ENCODE measurements around the gene RARG.

The RARG gene

DNA sequence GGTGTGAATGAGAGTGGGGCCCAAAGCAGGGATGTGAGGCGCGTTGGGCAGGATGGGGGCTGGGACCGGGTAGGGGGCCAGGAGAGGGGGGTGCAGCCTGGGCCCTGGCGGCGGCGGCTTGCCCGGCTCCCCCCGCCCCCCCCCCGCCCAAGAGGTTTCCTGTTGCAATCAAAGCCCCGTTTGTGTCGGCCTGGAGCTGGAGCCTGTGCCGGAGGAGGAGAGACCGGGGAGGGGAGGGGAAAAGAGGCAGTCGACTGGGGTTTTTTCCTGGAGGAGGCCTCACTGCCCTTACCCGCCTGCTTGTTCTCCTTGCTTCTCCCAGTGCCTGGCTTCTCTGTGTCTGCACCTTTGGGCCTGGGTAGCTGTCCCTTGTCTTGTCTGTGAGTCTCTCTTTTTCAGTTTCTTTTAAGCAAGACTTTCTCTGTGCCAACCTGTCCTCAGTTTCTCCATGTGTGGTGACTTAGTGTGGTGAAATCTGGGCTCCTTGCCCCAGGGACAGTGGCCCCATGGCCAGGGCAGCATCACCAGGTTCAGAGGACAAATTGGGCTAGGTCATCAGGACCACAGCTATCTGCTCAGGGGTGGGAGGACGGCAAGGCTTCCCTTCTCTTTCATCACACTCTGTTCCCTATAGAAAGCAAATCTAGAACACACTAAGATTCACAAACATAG lies 8.5 kb downstream of the RARG start:
- no peak for DNase-seq (ENCODE audit: low spot score)

DNA sequence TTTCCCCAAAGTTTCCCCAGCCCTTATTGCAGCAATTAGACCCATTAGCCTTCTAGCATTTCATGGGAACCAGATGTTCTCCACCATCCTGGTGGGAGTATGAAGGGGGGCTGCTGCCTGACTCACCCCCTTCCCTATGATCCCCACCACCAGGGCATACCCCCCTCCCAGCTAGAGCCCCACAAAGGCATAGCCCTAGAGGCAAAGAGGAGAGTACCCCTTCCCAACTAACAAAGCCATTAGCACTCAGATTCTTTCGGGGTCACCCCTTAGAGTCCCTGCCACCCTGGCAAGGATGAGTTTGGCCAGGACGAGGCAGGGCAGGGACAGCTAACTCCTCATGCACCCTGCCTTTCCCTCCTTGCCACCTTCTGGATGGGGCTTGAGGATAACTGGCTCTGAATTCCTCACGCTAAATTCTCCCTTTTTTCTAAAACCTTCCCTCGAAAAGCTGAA lies 9.2 kb downstream of the RARG start:
- no peak for DNase-seq (ENCODE audit: low spot score)

DNA sequence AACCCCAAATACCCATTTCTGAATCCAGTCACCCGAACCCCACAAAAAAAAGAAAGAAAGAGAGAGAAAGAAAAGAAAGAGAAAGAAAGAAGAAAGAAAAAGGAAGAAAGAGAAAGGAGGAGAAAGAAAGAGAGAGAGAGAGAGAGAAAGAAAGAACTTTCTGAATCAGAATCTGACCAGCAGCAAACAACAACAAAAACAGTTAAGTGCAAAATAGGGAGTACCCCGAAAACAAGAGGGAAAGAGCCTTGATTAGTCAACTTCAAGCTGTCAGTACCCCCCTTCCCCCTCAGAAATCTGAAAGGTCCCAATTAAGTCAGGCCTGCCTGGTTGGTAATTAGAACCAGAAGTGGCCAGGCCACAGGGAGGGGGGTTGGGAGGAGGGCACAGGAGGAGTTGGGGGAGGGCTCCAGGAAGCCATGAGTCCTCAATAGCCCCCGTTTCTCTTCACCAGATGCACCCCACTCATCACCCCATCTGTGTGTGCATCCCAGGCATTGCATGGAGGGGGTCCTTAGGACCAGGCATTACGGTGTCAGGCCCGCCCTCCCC lies 9.8 kb downstream of the RARG start:
- DNase-seq (ENCODE audit: low spot score): no peak

DNA sequence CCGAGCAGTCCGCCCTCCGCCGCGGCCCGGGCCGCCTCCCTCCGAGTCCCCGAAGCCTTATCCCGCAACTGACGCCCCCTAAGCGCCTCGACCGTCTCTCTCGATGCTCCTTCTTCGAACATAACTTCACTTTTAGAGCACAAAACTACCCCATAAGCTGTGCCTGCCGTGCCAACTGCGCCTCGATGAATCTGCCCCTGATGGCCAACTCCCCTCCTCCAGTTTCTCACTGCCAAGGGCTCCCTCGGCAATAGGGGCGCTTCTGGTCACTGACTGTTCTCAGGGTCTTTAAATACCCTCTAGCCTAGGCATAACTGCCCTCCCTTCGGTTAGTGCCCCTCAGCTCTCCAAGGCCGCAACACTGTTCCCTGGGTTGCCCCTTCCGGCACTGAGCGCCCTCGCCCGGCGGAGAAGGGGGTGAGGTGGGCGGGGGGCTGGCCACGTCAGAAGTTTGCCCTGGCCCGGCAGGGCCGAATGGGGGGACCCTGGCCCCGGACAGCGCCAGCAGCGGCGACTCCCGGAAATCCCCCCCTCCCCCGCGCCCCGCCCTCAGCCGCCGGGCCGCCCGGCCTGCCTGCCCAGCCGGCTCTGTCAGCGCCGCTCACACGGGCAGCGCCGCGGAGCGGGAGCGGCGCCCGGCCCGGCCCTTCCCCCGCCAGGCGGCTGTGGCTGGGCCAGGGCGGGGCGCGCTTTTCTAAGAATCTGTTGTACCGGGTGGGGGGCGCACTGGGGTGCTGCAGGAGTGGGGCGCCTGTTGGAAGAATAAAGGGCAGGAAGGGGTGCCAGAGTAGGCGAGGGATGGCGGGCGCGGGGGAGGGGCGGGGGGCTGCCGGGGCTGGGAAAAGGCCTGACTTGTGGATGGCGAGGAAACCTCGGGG lies 10.6 kb downstream of the RARG start:
- peak; percentile 52 for DNase-seq (ENCODE audit: low spot score)

DNA sequence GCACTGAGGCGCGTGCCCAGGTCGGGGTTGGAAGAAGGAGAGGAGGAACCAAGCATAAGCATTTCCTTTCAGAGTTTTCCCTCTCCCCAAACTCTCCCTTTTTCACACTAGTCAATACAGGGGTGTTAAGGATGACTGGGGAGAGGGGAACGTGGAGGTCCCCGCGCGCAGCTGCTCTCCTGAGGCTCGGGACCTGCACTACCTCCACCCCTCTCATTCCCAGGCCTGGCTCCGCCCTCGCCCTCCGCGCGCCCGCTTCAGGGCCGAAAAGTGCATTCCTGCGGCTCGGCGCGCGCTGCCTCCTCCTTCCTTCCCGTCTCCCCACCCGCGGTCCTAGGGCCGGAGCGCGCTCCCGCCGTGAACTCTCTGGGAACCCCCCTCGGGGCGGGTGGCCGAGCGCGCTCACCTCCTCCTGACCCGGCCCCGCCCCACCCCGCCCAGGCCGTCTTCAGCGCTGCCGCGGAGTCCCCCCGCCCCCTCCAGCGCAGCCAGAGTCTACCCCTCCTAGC lies 11.3 kb downstream of the RARG start:
- DNase-seq (ENCODE audit: low spot score): peak; percentile 89

DNA sequence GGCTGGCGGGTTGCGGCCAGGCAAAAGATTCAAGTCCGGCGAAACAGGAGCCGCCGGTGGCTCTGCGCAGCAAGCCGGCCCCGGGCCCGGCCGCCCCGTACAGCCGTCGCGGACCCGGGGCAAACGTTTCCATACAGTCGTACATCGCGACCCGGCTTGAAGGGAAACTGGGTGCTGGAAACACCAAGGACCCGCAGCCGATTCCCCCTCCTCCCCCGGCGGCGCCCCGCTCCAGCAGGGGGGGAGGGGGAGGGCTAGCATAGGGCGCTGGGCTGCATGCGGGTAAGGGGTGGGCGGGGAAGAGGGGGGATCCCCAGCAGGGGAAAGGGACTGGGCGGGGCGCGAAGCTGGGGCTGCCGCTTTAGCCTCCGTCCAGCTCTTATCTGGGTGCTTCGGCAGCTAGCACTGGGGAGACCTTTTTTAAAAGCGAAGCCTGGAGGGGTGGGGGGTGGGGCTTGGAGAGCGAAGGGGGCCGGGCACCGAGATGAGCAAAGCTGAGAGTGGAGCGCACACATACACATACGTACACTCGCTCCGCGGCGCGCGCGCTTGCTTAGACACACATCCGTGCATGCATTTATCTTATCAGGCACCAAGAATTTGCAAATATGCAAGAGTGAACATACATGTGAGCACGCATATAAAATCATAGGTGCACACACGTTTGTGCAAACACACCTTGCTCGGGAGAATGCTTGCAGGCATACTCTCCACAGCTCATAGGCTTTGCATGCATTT lies 11.9 kb downstream of the RARG start:
- DNase-seq (ENCODE audit: low spot score): peak; percentile 81

DNA sequence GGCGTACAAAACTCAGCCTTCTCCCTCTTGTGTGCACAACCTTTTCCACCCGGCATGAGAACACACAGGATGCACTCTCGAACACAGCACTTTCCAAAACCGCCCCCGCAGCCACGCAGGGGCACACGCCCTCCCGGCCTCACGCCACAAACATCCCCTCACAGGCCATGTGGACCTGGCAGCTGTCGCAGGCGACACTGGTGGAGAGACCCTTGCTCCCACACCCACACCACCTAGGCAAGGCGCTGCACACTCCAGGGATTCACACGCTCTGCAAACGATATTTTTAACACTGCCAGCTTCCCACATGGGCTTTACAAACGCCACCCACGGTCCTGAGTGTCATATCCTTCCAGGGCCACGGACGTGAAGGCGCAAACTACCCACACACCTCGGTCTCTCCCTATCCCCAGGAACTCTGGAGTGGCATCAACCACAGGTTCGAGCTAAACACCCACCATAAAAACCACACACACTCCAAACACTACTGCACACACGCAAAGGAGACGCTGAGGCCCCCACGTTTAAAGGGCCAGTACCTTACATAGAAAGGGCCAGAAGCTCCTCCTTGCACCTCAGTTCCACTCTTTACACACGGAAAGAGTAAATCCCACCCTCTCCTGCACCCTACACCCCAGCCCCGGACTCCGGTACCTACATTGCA lies 12.6 kb downstream of the RARG start:
- DNase-seq (ENCODE audit: low spot score): peak; percentile 73

DNA sequence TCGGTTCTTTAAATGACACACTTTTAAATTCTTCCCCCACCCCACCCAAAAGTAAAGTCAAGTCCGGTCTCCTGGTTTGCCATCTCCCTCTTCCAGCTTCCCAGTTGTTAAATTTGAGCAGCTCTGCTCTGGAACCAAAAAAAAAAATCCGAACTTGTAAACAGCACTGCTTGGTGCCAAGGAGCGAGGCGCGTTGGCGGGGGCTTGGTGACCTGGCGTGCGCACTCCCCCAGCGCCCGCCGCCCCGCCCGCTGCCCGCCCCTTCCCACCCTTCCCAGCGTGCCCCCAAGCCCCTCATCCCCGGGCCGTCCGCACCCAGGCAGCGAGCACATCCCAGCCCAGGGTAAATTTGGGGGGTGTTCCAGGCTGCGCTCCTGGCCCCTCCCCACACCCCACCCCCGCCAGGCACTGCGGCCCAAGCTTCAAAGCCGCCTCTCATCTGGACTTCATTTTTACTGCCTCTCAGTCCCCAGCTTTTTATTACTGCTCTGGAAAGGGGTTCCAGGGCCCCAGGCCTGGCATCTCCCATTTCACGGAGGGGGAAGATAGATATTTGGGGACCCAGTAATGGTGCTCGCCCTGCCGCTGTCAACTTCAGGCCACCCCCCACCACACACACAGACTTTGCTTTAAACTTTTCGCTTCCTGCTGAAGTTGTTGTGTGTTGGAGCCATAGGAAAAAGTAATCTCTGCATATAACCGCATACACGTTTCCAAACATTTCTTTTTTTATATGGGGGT lies 13.3 kb downstream of the RARG start:
- DNase-seq (ENCODE audit: low spot score): no peak

DNA sequence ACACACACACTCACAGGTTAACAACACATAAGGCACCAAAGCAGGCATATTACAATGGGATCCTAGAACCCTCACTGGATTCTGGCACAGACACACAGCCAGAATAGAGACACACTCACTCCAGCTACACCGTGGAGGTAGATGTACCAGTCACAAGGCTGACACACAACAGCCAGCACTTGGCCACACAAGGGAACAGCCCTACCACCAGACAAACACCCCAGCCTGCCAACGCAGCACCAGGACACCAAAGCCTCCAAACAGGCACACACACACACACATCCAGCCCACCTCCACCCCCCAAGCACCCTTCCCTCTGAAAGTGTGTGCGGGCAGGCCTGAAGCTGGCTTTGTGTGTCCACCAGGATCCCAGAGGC lies 14.1 kb downstream of the RARG start:
- DNase-seq (ENCODE audit: low spot score): no peak

DNA sequence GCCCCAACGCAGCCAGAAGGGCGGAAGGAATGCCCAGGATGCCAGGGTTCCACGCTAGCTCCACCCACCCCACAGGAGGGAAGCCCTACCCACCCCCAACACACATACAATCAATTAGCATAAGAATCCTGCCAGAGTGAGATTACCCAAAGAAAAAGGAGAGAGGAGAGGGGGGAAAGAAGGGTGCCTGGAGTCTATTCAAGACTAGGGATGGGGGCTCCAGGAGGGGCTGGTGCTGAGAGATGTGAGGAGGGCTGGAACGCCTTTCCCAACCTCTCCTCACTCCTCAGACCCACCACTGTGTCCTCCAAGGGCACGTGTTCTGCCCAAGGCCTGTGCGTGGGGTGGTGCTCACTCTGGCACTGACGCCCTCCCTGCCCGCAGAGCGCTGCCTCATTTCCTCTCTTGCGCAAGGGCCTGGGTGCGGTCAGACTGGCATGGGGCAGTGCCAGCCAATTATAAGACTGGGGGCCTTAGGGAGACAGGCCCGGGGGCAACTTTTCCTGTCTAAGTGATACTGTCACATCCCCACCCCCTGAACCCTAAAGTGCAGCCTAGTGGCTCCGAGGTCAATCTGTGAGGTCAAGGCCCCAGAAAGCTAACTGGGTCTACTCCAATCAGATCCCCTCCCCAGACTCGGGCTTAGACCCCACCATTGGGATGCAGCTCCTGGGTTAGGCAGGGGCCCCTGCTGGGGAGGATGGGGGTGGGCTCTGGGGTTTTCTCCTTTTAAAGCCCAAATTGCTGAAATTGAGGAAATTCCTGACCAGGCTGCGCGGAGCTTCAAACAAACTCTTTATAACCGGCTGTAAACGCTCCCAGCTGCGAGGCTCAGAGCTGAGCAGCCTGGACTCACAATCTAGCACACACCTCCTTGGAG lies 14.7 kb downstream of the RARG start:
- DNase-seq (ENCODE audit: low spot score): peak; percentile 71

DNA sequence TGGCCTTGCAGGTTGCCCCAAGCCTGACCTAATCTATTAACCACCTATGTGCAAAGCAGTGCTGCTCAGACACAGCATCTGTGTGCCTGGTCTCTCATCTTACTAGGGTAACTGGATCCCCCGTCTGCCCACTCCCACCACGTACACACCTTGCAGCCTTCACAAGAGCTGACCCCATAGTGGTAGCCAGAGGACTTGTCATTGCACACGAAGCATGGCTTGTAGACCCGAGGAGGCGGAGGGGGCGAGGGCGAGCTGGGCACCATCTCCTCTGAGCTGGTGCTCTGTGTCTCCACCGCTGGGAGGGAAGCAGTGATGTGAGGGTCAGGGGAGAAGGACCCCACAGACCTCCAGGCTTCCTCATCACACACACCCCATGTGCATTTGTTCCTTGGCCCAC lies 16.5 kb downstream of the RARG start:
- DNase-seq (ENCODE audit: low spot score): no peak

DNA sequence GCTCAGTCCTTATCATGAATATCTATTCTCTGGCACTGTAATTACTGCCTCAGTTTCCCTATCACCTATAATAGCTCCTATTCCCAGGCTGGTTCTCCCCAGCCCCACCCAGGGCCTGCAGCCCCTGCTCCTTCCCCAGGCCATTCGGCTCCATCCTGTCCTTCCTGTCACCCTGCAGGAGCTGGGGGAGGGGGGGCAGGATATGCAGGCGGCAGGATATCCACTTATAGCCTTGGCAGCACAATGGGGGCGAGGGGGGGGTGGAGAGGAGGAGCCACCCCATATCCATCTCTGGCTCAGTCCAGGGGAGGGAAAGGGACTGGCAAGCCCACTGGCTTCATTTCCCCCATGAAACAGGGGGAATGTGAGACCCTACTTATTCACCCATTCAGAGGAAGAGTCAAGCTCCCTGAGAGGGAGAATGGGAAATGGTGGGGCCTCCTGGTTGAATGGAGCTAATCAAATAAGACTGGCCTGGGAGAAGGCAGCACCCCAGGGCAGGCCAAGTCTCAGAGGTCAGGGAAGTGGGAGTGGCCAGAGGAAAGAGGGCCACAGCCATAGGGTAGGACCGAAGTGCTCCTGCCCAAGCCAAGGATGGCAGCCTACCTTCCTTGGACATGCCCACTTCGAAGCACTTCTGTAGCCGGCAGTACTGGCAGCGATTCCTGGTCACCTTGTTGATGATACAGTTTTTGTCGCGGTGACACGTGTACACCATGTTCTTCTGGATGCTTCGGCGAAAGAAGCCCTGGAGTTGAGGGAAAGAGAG lies 17.1 kb downstream of the RARG start:
- no peak for DNase-seq (ENCODE audit: low spot score)

DNA sequence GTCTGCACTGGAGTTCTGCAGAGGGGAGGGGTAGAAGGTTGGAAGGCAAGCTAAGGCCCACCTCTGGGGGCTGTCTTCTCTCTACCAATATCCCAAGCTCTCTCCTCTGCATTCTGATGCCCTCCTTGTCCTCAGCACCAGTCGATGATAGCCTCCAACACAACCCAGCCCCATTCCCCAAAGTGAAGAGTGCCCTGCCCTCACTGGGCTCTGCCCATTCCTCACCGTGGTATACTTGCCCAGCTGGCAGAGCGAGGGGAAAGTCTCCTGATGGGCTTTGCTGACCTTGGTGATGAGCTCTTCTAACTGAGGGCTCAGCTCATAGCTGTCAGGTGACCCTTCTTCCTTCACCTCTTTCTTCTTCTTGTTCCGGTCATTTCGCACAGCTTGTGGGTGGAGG lies 17.8 kb downstream of the RARG start:
- DNase-seq (ENCODE audit: low spot score): no peak

DNA sequence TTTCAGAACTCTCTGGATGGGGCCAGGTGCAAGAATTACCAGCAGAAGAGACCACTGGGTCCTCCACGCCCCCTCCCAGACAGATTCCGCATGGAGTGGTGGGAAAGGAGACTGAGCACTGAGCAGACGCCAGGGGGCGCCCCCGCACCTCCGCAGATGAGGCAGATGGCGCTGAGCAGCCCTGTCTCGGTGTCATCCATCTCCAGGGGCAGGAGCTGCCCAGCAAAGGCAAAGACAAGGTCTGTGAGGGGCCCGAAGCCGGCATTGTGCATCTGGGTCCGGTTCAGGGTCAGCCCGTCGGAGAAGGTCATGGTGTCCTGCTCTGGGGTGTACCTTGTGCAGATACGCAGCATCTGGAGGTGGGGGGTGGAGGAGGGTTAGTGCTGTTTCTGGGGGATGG lies 18.7 kb downstream of the RARG start:
- peak; percentile 87 for DNase-seq (ENCODE audit: low spot score)

DNA sequence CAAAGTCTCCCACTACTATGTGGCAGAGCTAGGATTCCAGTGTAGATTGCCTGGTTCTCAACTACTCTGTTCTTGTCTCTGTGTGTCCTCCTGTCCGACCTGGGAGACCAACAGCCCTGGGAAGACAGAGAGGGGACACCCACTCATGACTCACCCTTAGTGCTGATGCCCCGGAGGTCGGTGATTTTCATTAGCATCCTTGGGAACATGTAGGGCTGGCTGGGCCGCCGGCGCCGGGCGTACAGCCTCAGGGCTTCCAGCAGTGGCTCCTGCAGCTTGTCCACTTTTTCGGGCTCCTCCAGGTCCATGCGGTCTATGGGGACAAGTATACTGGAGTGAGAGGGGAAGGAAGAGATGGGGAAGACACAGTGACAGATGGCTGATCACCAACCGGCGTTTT lies 19.1 kb downstream of the RARG start:
- no peak for DNase-seq (ENCODE audit: low spot score)

DNA sequence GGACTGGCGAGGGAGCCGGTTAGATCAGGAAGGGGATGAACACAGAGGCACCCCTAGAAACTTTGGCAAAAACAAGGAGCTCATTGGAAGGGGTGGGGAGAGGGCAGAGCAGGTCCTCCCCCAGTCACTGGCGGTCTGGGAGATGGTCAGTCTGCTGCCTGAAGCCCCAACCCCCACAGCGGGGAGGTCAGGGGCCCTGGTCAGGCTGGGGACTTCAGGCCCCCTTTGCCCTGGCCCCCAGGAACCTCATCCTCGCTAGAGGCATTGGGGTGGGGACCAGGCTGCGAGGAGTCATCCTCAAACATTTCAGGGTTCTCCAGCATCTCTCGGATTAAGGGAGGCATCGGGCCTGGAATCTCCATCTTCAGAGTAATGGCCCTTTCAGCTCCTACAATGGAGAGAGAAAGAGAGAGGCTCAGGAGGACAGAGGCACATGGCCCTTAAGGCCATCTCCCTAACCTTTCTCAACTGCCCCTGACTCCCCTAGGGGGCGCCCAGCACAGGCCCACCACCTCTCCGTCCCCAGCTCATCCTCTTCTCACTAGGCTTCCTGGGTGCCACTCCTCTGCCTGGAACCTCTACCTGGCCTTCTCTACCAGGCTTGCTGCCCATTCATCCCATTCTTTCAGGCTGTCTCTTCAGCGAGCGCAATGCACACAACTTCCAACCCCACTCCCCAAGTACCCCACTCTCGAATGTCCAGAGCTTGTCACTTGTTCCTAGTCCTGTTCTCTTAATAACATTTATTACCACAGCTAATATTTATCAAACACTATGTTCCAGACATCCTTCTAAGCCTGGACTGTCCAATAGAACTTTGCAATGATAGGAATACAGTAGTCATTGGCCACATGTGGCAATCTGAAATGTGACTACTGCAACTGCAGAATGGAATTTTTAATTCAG lies 20.3 kb downstream of the RARG start:
- no peak for DNase-seq (ENCODE audit: low spot score)

DNA sequence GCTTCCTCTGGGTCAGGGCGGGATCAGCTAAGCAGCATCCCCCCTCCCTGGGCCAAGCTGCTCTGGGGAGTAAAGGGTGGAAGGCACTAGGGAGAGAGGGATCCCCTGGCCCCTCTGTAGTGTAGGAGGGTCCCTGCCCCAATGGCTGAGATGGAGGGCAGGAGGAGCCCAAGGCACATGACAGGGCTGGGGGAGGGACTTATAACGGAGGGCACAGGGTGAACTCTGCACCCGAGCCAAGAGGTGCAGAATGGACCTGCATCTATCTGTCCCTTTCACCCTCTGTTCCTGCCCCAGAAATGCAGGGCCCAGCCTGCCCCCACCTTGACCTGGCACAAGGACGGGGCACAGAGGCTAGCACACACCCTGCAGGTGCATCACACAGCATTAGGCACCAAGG lies 21.2 kb downstream of the RARG start:
- no peak for DNase-seq (ENCODE audit: low spot score)

DNA sequence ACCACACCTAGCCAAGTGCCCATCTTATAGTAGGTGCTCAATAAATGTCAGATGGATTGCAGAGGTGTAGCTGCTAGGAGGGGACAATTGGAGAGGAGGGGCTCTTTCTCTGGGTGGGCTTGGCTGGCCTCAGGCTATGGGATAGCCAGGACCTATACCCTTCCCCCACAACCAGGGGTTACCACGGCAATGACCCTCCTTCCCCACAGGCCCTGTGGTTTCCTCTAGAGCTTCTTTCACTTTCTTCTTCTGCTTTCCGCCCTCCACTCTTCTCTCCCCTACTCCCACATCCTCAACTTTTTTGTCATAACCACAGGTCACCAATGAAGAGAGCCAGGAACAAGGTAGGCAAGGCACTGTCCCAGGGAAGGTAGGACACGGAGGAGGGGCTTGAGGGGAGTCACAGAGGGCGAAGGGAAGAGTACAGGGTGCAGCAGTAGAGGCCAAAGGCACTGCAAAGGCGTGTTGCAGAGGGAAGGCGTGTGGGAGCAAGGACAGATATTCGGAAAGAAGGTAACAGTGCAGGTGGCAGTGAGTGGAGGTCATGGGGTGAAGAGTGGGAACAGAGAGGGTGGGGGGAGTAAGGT lies 23.0 kb downstream of the RARG start:
- peak; percentile 64 for DNase-seq (ENCODE audit: low spot score)
